Measurements from ENCODE around the gene CLK3.
"Not testable (repeated sequence)": the region's sequence is repeated elsewhere in the genome, so short reads cannot be mapped to it uniquely, and the experiment has no call there.

The CLK3 gene

GRCh38 chr15:74615508-74616365, at the start of gene CLK3:
CLK3 (plus strand) TSS chr15:74615836; CDS start chr15:74619197, 3,361 bp downstream.
- intact Hi-C loops (cut with DNase I), result loop anchor here (2.0 to 5.0 kb wide), 3 partner anchors 69 to 623 kb away; partner anchors contain the start of genes PML, STOML1 and UBL7
- peak; percentile 82 to 99 (median 97) for DNase-seq

- no peak for DNase-seq
- intact Hi-C loops (cut with DNase I), result no loop called here
Measured at GRCh38 chr15:74568594-74568993, 47.0 kb upstream of the CLK3 start.

GRCh38 chr15:74569731-74570070, 45.9 kb upstream of the CLK3 start:
- intact Hi-C loops (cut with DNase I), result no loop called here
- DNase-seq, result no peak

- intact Hi-C loops (cut with DNase I), result no loop called here
- DNase-seq, result no peak
Measured at GRCh38 chr15:74571191-74571590, 44.4 kb upstream of the CLK3 start.

- intact Hi-C loops (cut with DNase I), result no loop called here
- DNase-seq, result no peak
Measured at GRCh38 chr15:74573987-74574386, 41.6 kb upstream of the CLK3 start.

- intact Hi-C loops (cut with DNase I), result no loop called here
Measured at GRCh38 chr15:74578496-74578994, 37.1 kb upstream of the CLK3 start.

GRCh38 chr15:74579001-74579400, 36.6 kb upstream of the CLK3 start:
- intact Hi-C loops (cut with DNase I), result no loop called here
- DNase-seq, result no peak

More at GRCh38 chr15:74578496-74578994, 37.1 kb upstream of the CLK3 start:
- no peak for DNase-seq

- intact Hi-C loops (cut with DNase I), result no loop called here
- no peak for DNase-seq
Measured at GRCh38 chr15:74580538-74581350, 34.9 kb upstream of the CLK3 start.

- DNase-seq, result no peak
- intact Hi-C loops (cut with DNase I), result no loop called here
Measured at GRCh38 chr15:74584204-74584603, 31.4 kb upstream of the CLK3 start.

- peak in 40 of 42 donors; percentile 28 to 84 (median 62) for DNase-seq
- intact Hi-C loops (cut with DNase I), result no loop called here
Measured at GRCh38 chr15:74584779-74585178, 30.9 kb upstream of the CLK3 start.

- no peak for DNase-seq
- intact Hi-C loops (cut with DNase I), result no loop called here
Measured at GRCh38 chr15:74585191-74585590, 30.4 kb upstream of the CLK3 start.

- intact Hi-C loops (cut with DNase I), result no loop called here
- no peak for DNase-seq
Measured at GRCh38 chr15:74585857-74586256, 29.8 kb upstream of the CLK3 start.

- no peak for DNase-seq
Measured at GRCh38 chr15:74589826-74590225, 25.8 kb upstream of the CLK3 start.

GRCh38 chr15:74592222-74592621, 23.4 kb upstream of the CLK3 start:
- DNase-seq, result no peak

More at GRCh38 chr15:74589826-74590225, 25.8 kb upstream of the CLK3 start:
- intact Hi-C loops (cut with DNase I), result no loop called here

GRCh38 chr15:74593122-74593521, 22.5 kb upstream of the CLK3 start:
- DNase-seq, result no peak
- intact Hi-C loops (cut with DNase I), result no loop called here

More at GRCh38 chr15:74592222-74592621, 23.4 kb upstream of the CLK3 start:
- intact Hi-C loops (cut with DNase I), result no loop called here

GRCh38 chr15:74594455-74594854, 21.2 kb upstream of the CLK3 start:
- intact Hi-C loops (cut with DNase I), result no loop called here
- DNase-seq, result no peak

GRCh38 chr15:74595271-74595670, 20.4 kb upstream of the CLK3 start:
- DNase-seq, result no peak
- intact Hi-C loops (cut with DNase I), result no loop called here

- intact Hi-C loops (cut with DNase I); DNase-seq: not testable (repeated sequence)
Measured at GRCh38 chr15:74596736-74597135, 18.9 kb upstream of the CLK3 start.

GRCh38 chr15:74597146-74597705, 18.4 kb upstream of the CLK3 start:
- peak in 3 of 42 donors; percentile 18 to 39 (median 21) for DNase-seq

More at GRCh38 chr15:74597146-74597705, 18.4 kb upstream of the CLK3 start:
- intact Hi-C loops (cut with DNase I), result not testable (repeated sequence)

Measured in head of caudate nucleus (tissue), 42 donors.